Stimulated activated naive CD8-positive, alpha-beta T cell treated with anti-CD3 and anti-CD28 coated beads, Interleukin-15, Interleukin-2, amounts not matched to agents 100 ng/mL and 50 ng/mL, for 24 hours (primary cell): ENCODE results near the gene TRA2B.

Experiments used
- H3K27ac Mint-ChIP-seq: one replicate; pipeline ENCODE4 v1.8.0; 2021; ENCODE audit warnings: mild to moderate bottlenecking, mixed read lengths
- H3K27me3 Mint-ChIP-seq: one replicate; pipeline ENCODE4 v1.8.0; 2021; ENCODE audit warnings: mixed read lengths
- H3K36me3 Mint-ChIP-seq: one replicate; pipeline ENCODE4 v1.8.0; 2021; ENCODE audit warnings: low read depth, mixed read lengths
- H3K4me1 Mint-ChIP-seq: one replicate; pipeline ENCODE4 v1.8.0; 2021; ENCODE audit warnings: low read depth, mixed read lengths
- H3K4me3 Mint-ChIP-seq: one replicate; pipeline ENCODE4 v1.8.0; 2021; ENCODE audit warnings: mild to moderate bottlenecking, mixed read lengths
- H3K9me3 Mint-ChIP-seq: one replicate; pipeline ENCODE4 v1.8.0; 2021; ENCODE audit warnings: mixed read lengths

The TRA2B gene

GRCh38 chr3:185961675-185962232 is 23.9 kb upstream of the TRA2B start:
- no peaks in the 10 kb centered on the region for H3K9me3 Mint-ChIP-seq
- H3K27ac Mint-ChIP-seq = no peak overlapping the region
- no peak overlapping the region for H3K4me3 Mint-ChIP-seq
- no peaks in the 10 kb centered on the region for H3K27me3 Mint-ChIP-seq
- peaks cover 14% of the 10 kb centered on the region for H3K36me3 Mint-ChIP-seq
- peaks cover 10% of the 10 kb centered on the region for H3K4me1 Mint-ChIP-seq

- Mint-ChIP-seq H3K9me3 (no peaks in the 10 kb centered on the region), H3K36me3 (peaks cover 14% of the 10 kb centered on the region), H3K27me3 (no peaks in the 10 kb centered on the region), H3K27ac (no peak overlapping the region), H3K4me1 (peaks cover 10% of the 10 kb centered on the region), H3K4me3 (no peak overlapping the region)
Measured at GRCh38 chr3:185960522-185961288, 22.9 kb upstream of the TRA2B start.

GRCh38 chr3:185959609-185960521 is 22.1 kb upstream of the TRA2B start:
- no peaks in the 10 kb centered on the region for H3K9me3 Mint-ChIP-seq
- peaks cover 10% of the 10 kb centered on the region for H3K4me1 Mint-ChIP-seq
- peaks cover 10% of the 10 kb centered on the region for H3K36me3 Mint-ChIP-seq
- H3K27ac Mint-ChIP-seq = no peak overlapping the region
- no peak overlapping the region for H3K4me3 Mint-ChIP-seq
- H3K27me3 Mint-ChIP-seq = no peaks in the 10 kb centered on the region

DNA sequence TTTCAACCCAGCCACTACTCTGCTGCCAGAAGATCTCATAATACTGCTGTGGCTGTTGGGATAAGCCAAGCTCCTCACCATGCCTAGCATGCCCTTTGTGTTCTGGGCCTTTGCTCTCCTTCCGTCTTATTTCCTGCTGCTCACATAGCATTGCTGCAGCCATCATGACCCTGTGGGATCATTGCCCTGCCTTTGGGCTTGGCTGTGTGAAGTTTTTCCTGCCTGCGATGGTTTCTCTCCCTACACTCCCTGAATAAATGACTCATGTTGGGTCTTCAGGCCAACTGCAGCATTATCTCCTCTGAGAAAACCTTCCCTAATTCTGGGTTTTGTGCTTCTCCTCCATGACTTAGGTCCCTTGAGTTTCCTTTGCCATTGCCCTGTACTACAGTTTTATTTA is 20.8 kb upstream of the TRA2B start:
- Mint-ChIP-seq H3K4me3 (no peak overlapping the region), H3K27ac (no peak overlapping the region)

GRCh38 chr3:185956244-185956643 is 18.4 kb upstream of the TRA2B start:
- Mint-ChIP-seq H3K4me1 (peaks cover 10% of the 10 kb centered on the region), H3K4me3 (no peak overlapping the region), H3K9me3 (no peaks in the 10 kb centered on the region), H3K27ac (no peak overlapping the region), H3K27me3 (peaks cover 3% of the 10 kb centered on the region), H3K36me3 (no peaks in the 10 kb centered on the region)

More for the DNA sequence above, 20.8 kb upstream of the TRA2B start:
- H3K27me3 Mint-ChIP-seq = no peaks in the 10 kb centered on the region
- no peaks in the 10 kb centered on the region for H3K9me3 Mint-ChIP-seq
- no peaks in the 10 kb centered on the region for H3K36me3 Mint-ChIP-seq
- peaks cover 10% of the 10 kb centered on the region for H3K4me1 Mint-ChIP-seq

GRCh38 chr3:185954366-185954723 is 16.5 kb upstream of the TRA2B start:
- peaks cover 10% of the 10 kb centered on the region for H3K4me1 Mint-ChIP-seq
- H3K27ac Mint-ChIP-seq = no peak overlapping the region
- H3K4me3 Mint-ChIP-seq = no peak overlapping the region
- H3K27me3 Mint-ChIP-seq = peaks cover 6% of the 10 kb centered on the region
- H3K9me3 Mint-ChIP-seq = no peaks in the 10 kb centered on the region
- no peaks in the 10 kb centered on the region for H3K36me3 Mint-ChIP-seq

DNA sequence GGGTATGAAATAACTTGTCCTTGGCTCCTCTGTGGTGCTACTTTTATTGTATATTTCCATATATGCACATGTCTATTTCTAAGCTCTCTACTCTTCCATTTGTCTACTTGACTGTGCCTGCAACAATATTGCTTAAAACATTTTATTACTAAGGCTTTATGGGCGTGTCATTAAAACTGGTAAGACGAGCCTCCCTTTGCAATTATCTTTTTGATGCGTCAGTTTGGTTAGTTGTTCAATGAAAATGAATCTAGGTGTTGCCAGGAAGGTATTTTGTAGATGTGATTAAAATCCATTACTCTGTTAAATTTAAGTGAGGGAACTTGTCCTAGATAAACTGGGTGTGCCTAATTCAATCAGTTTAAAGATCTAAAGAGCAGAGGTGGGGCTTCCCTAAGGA is 12.9 kb upstream of the TRA2B start:
- H3K27me3 Mint-ChIP-seq = peaks cover 14% of the 10 kb centered on the region
- H3K9me3 Mint-ChIP-seq = no peaks in the 10 kb centered on the region
- H3K27ac Mint-ChIP-seq = no peak overlapping the region
- H3K36me3 Mint-ChIP-seq = no peaks in the 10 kb centered on the region
- H3K4me3 Mint-ChIP-seq = no peak overlapping the region
- H3K4me1 Mint-ChIP-seq = no peaks in the 10 kb centered on the region

GRCh38 chr3:185949515-185949914 is 11.7 kb upstream of the TRA2B start:
- peaks cover 14% of the 10 kb centered on the region for H3K27me3 Mint-ChIP-seq
- no peaks in the 10 kb centered on the region for H3K9me3 Mint-ChIP-seq
- no peaks in the 10 kb centered on the region for H3K4me1 Mint-ChIP-seq
- no peak overlapping the region for H3K27ac Mint-ChIP-seq
- H3K4me3 Mint-ChIP-seq = no peak overlapping the region
- H3K36me3 Mint-ChIP-seq = no peaks in the 10 kb centered on the region

DNA sequence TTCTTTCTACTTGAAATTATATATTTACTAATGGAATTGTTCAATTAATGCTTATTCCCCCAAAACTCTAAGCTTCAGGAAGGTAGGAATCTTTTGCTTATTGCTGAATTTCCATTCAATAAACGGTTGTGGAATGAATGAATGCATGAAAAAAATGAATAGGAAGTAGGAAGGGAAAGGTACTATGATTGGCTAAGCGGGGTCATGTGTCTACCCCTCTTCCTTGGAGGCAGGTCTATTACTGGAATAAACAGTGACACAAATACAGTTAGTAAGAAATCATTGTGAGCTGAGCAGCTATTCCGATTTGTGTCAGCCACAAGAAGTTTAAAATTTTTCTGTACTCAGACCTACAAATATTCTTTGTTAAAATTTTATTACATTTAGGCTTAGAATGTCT is 10.5 kb upstream of the TRA2B start:
- Mint-ChIP-seq H3K4me3 (no peak overlapping the region), H3K4me1 (peaks cover 12% of the 10 kb centered on the region), H3K27me3 (peaks cover 14% of the 10 kb centered on the region), H3K36me3 (no peaks in the 10 kb centered on the region), H3K27ac (no peak overlapping the region), H3K9me3 (no peaks in the 10 kb centered on the region)

DNA sequence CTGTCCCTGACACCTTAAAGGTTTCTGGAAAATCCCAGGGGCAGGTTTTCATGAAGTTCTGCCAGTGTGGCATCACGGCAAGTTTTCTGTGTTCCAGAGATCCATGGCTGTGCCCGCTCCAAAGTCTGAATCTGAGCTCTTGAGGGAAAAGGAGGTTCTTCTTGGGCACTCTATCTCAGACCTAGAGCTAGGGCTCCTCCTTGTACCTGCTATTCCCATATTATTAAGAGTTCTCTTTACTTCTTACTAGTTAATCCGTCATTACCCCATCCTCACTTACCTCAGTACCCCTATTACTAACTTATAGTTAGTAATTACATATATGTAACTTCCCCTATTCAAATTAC is 5.9 kb upstream of the TRA2B start:
- no peak overlapping the region for H3K27ac Mint-ChIP-seq
- H3K27me3 Mint-ChIP-seq = peaks cover 14% of the 10 kb centered on the region
- no peak overlapping the region for H3K4me3 Mint-ChIP-seq
- no peaks in the 10 kb centered on the region for H3K36me3 Mint-ChIP-seq
- H3K9me3 Mint-ChIP-seq = no peaks in the 10 kb centered on the region
- peaks cover 29% of the 10 kb centered on the region for H3K4me1 Mint-ChIP-seq

GRCh38 chr3:185942907-185943759 is 5.3 kb upstream of the TRA2B start:
- Mint-ChIP-seq H3K27ac (no peak overlapping the region), H3K9me3 (no peaks in the 10 kb centered on the region), H3K27me3 (peaks cover 13% of the 10 kb centered on the region), H3K4me3 (no peak overlapping the region), H3K4me1 (peaks cover 32% of the 10 kb centered on the region), H3K36me3 (peaks cover 3% of the 10 kb centered on the region)

DNA sequence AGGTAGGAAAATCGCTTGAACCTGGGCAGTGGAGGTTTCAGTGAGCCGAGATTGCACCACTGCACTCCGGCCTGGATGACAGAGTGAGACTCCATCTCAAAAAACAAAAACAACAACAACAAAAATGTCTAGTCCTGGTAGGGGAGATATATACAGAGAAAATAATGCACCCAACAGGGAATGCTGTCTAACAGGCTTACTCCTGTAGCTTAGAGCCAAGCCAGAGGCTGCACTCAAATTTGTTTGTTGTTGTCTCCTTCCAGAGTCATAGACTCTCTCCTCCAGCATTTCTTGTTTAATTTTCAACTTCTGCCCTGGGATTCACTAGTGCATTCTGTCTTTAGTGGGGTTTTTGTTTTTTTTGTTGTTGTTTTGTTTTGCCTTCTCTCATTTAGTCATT is 4.6 kb upstream of the TRA2B start:
- no peaks in the 10 kb centered on the region for H3K9me3 Mint-ChIP-seq
- no peak overlapping the region for H3K4me3 Mint-ChIP-seq
- H3K4me1 Mint-ChIP-seq = peaks cover 38% of the 10 kb centered on the region
- H3K27ac Mint-ChIP-seq = no peak overlapping the region
- H3K27me3 Mint-ChIP-seq = peaks cover 10% of the 10 kb centered on the region
- peaks cover 10% of the 10 kb centered on the region for H3K36me3 Mint-ChIP-seq

GRCh38 chr3:185940951-185941350 is 3.1 kb upstream of the TRA2B start:
- Mint-ChIP-seq H3K4me3 (no peak overlapping the region), H3K27ac (no peak overlapping the region), H3K9me3 (no peaks in the 10 kb centered on the region)

GRCh38 chr3:185939721-185940120 is 1.9 kb upstream of the TRA2B start:
- Mint-ChIP-seq H3K27me3 (peaks cover 6% of the 10 kb centered on the region), H3K9me3 (no peaks in the 10 kb centered on the region), H3K27ac (peak overlapping the region; percentile 27), H3K36me3 (peaks cover 37% of the 10 kb centered on the region), H3K4me1 (peaks cover 41% of the 10 kb centered on the region), H3K4me3 (no peak overlapping the region)

More at GRCh38 chr3:185940951-185941350, 3.1 kb upstream of the TRA2B start:
- H3K27me3 Mint-ChIP-seq = peaks cover 6% of the 10 kb centered on the region
- peaks cover 38% of the 10 kb centered on the region for H3K4me1 Mint-ChIP-seq
- peaks cover 25% of the 10 kb centered on the region for H3K36me3 Mint-ChIP-seq
